ENCODE measurements around the gene CAPZA2. TPM values are rescaled to one million over a fixed set of nuclear protein-coding genes. Genes with fewer than 3 reads are reported as not detected.

The CAPZA2 gene
- polyA plus RNA-seq, 2 of the 4 experiments (the other 2 are of a cell fraction) = 151 to 213 TPM

GRCh38 chr7:116942504-116942903 is 80.1 kb downstream of the CAPZA2 start:
- Histone ChIP-seq H3K27ac (no peak overlapping the region), H3K4me3 (no peak overlapping the region), H3K4me1 (no peaks in the 10 kb centered on the region), H3K9me3 (no peaks in the 10 kb centered on the region), H3K4me2 (no peak overlapping the region)
- POLR2A ChIA-PET = interaction anchor here (0.6 kb wide), 1 partner anchor 12 kb away, joined by 3 read pairs; no protein-coding TSS in a partner anchor
- 61% methylated on average over 2 of the region's 2 CpGs for WGBS (ENCODE audit: missing lambda C conversion rate)
- ATAC-seq = no peak
- DNase-seq (ENCODE audit: low read depth in 1 of 2, low spot score in 1 of 2) = no peak
- CTCF ChIA-PET = interaction anchor here (1.4 to 5.6 kb wide), 2 partner anchors 11 to 13 kb away, joined by 3 to 47 read pairs; partner anchors contain the start of gene ST7
- FAIRE-seq = peak; percentile 32
- TF ChIP-seq HOXB5 (CRISPR knock-in tag; IDR thresholded peaks at IDR 0.05) (no peak), CTCF (IDR thresholded peaks at IDR 0.05) (no peak), HDAC2 (IDR thresholded peaks at IDR 0.05) (no peak), PBX3 (IDR thresholded peaks at IDR 0.05) (no peak), MAZ (IDR thresholded peaks at IDR 0.05; ENCODE audit: borderline replicate concordance, low read depth, low read length) (no peak), ZFP36 (IDR thresholded peaks at IDR 0.05; ENCODE audit: borderline replicate concordance, partially characterized antibody) (no peak), ZSCAN20 (CRISPR knock-in tag; IDR thresholded peaks at IDR 0.05) (no peak), FOSL2 (IDR thresholded peaks at IDR 0.05) (no peak), FOSL2 (CRISPR knock-in tag; IDR thresholded peaks at IDR 0.05) (no peak), GATA3 (IDR thresholded peaks at IDR 0.05; ENCODE audit: borderline replicate concordance) (no peak)

- 82% methylated on average over 3 of the region's 3 CpGs for WGBS (ENCODE audit: missing lambda C conversion rate)
- POLR2A ChIA-PET = no interaction called here
- Histone ChIP-seq H3K4me1 (peaks cover 10% of the 10 kb centered on the region; the same call in 2 of the 3 replicates), H3K4me2 (no peak overlapping the region), H3K27ac (no peak overlapping the region), H3K4me3 (no peak overlapping the region), H3K9me3 (no peaks in the 10 kb centered on the region)
- FAIRE-seq (no peak), DNase-seq (ENCODE audit: low read depth in 1 of 2, low spot score in 1 of 2) (no peak), ATAC-seq (no peak)
- no peak for TF ChIP-seq RCOR1 (IDR thresholded peaks at IDR 0.05; ENCODE audit: low read depth, low read length)
- CTCF ChIA-PET = interaction anchor here (1.8 kb wide), 1 partner anchor 19 kb away, joined by 5 read pairs; no protein-coding TSS in a partner anchor
Measured at GRCh38 chr7:116948934-116949333, 86.5 kb downstream of the CAPZA2 start.

- CTCF ChIA-PET = interaction anchor here (0.7 kb wide), 1 partner anchor 52 kb away, joined by 3 read pairs; no protein-coding TSS in a partner anchor
- WGBS (ENCODE audit: missing lambda C conversion rate) = 90% methylated on average over 9 of the region's 9 CpGs
- POLR2A ChIA-PET = no interaction called here
- Histone ChIP-seq H3K4me1 (peaks cover 17% of the 10 kb centered on the region), H3K4me2 (no peak overlapping the region), H3K27ac (no peak overlapping the region), H3K9me3 (no peaks in the 10 kb centered on the region), H3K4me3 (no peak overlapping the region)
- no peak for FAIRE-seq
- TF ChIP-seq ESRRA (IDR thresholded peaks at IDR 0.05; ENCODE audit: borderline replicate concordance, low read length) = no peak
- TF ChIP-seq NR3C1 (IDR thresholded peaks at IDR 0.05) = no peak
- TF ChIP-seq SMC3 (IDR thresholded peaks at IDR 0.05) = no peak
- TF ChIP-seq HEYL (CRISPR knock-in tag; IDR thresholded peaks at IDR 0.05) = no peak
- TF ChIP-seq ZNF302 (CRISPR knock-in tag; IDR thresholded peaks at IDR 0.05) = no peak
- TF ChIP-seq RCOR1 (IDR thresholded peaks at IDR 0.05; ENCODE audit: low read depth, low read length) = no peak
- no peak for TF ChIP-seq CTCF (IDR thresholded peaks at IDR 0.05)
- TF ChIP-seq KDM1A (IDR thresholded peaks at IDR 0.05; ENCODE audit: low read depth) = no peak
- TF ChIP-seq CBX8 (IDR thresholded peaks at IDR 0.05) = no peak
- TF ChIP-seq E2F6 (IDR thresholded peaks at IDR 0.05; ENCODE audit: borderline replicate concordance, low read depth) = no peak
- no peak for TF ChIP-seq NPAS2 (CRISPR knock-in tag; IDR thresholded peaks at IDR 0.05; ENCODE audit: borderline replicate concordance)
- no peak for TF ChIP-seq EP300 (IDR thresholded peaks at IDR 0.05)
- TF ChIP-seq EHF (CRISPR knock-in tag; IDR thresholded peaks at IDR 0.05) = no peak
- no peak for TF ChIP-seq RFX5 (IDR thresholded peaks at IDR 0.05)
- DNase-seq (ENCODE audit: low read depth in 1 of 2, low spot score in 1 of 2) = no peak
- ATAC-seq = no peak
Measured at GRCh38 chr7:116949941-116950801, 87.8 kb downstream of the CAPZA2 start.

Measured in A549 (cell line).